Measurements from ENCODE around the gene ANP32B. TPM values are rescaled to one million over a fixed set of nuclear protein-coding genes. Genes with fewer than 3 reads are reported as not detected.

ANP32B gene
- total RNA-seq, 4 donors from 2014 or later, result 8.2 to 24.5 (median 17.8) TPM

DNA sequence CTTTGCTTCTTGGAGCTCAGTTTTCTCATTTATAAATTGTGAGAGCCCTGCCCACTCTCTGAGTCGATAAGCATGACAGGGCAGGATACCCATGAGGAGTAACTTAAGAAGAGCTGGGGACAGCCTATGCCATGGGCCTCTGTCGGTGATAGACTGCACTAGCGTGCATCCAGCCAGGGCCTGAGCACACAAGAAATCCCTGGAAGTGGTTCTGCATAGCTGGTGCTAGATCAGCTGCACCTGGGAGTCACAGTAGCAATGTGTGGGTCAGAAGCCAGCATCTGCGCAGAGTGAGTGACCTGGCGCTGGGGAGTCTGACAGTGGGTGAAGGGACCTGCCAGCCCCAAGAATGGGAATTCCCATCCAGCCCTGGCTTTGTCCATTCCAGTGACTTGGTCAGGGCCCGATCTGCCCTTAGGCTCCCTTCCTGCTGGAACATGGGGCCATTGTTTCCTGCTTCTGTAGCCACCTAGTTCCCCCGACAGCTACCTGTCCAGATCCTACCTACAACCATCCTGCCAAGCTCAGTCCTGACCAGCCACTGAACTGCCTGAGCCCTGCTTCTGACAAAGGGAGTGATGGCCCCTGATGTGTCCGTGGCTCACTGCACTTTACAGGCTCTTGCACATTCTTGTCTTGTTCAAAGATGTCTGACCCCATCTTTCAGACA is 37.5 kb downstream of the ANP32B start:
- no peak for TF ChIP-seq POLR2A (IDR thresholded peaks at IDR 0.05)
- TF ChIP-seq, protein P1, sequence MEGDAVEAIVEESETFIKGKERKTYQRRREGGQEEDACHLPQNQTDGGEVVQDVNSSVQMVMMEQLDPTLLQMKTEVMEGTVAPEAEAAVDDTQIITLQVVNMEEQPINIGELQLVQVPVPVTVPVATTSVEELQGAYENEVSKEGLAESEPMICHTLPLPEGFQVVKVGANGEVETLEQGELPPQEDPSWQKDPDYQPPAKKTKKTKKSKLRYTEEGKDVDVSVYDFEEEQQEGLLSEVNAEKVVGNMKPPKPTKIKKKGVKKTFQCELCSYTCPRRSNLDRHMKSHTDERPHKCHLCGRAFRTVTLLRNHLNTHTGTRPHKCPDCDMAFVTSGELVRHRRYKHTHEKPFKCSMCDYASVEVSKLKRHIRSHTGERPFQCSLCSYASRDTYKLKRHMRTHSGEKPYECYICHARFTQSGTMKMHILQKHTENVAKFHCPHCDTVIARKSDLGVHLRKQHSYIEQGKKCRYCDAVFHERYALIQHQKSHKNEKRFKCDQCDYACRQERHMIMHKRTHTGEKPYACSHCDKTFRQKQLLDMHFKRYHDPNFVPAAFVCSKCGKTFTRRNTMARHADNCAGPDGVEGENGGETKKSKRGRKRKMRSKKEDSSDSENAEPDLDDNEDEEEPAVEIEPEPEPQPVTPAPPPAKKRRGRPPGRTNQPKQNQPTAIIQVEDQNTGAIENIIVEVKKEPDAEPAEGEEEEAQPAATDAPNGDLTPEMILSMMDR (IDR thresholded peaks at IDR 0.05 in 4 of 5, conservative IDR thresholded peaks at IDR 0.05 in 1 of 5), result no peak
- Histone ChIP-seq H3K27ac (peak overlapping the region; percentile 46 to 74 (median 64)), H3K36me3 (peaks cover 0 to 11% of the 10 kb centered on the region in 2 donors), H3K27me3 (no peaks in the 10 kb centered on the region), H3K4me3 (no peak overlapping the region), H3K4me1 (peaks cover 40 to 41% of the 10 kb centered on the region in 2 donors), H3K9me3 (no peaks in the 10 kb centered on the region)
- DNase-seq (no peak), ATAC-seq (peak; percentile 6 to 12)
- intact Hi-C loops (cut with DNase I; ENCODE audit: low total_unique reads), result no loop called here
- in situ Hi-C loops (cut with MboI; ENCODE audit: low sequenced_read_pairs in 4 of 4), result loop anchor here in 1 of 4 donors (25.0 kb wide), 1 partner anchor 333 kb away; the partner anchor contains the start of gene XPA

GRCh38 chr9:98021306-98022040 is 38.3 kb downstream of the ANP32B start:
- intact Hi-C loops (cut with DNase I; ENCODE audit: low total_unique reads), result no loop called here
- peaks cover 40 to 41% of the 10 kb centered on the region in 2 donors for H3K4me1 ChIP-seq
- H3K4me3 ChIP-seq, result no peak overlapping the region
- H3K27me3 ChIP-seq, result no peaks in the 10 kb centered on the region
- DNase-seq (peak; percentile 64 to 77), ATAC-seq (peak; percentile 70 to 77)
- peak overlapping the region; percentile 46 to 74 (median 64) for H3K27ac ChIP-seq
- no peaks in the 10 kb centered on the region for H3K9me3 ChIP-seq
- TF ChIP-seq POLR2A (IDR thresholded peaks at IDR 0.05), result no peak
- TF ChIP-seq, protein P1 (IDR thresholded peaks at IDR 0.05 in 4 of 5, conservative IDR thresholded peaks at IDR 0.05 in 1 of 5), result no peak
- in situ Hi-C loops (cut with MboI; ENCODE audit: low sequenced_read_pairs in 4 of 4), result loop anchor here in 1 of 4 donors (25.0 kb wide), 1 partner anchor 334 kb away; the partner anchor contains the start of gene XPA
- peaks cover 0 to 2% of the 10 kb centered on the region in 2 donors for H3K36me3 ChIP-seq

- Histone ChIP-seq H3K27ac (peak overlapping the region in 3 of 4 donors; percentile 46 to 74 (median 72)), H3K4me3 (no peak overlapping the region), H3K27me3 (no peaks in the 10 kb centered on the region), H3K4me1 (peaks cover 34% of the 10 kb centered on the region in 2 donors), H3K36me3 (no peaks in the 10 kb centered on the region), H3K9me3 (no peaks in the 10 kb centered on the region)
- in situ Hi-C loops (cut with MboI; ENCODE audit: low sequenced_read_pairs in 4 of 4), result loop anchor here in 1 of 4 donors (25.0 kb wide), 1 partner anchor 335 kb away; the partner anchor contains the start of gene XPA
- DNase-seq (no peak), ATAC-seq (no peak)
- TF ChIP-seq, protein P1 (IDR thresholded peaks at IDR 0.05 in 4 of 5, conservative IDR thresholded peaks at IDR 0.05 in 1 of 5), result no peak
- no peak for TF ChIP-seq POLR2A (IDR thresholded peaks at IDR 0.05)
- intact Hi-C loops (cut with DNase I; ENCODE audit: low total_unique reads), result no loop called here
These were observed 39.3 kb downstream of the ANP32B start for GRCh38 chr9:98022447-98022846.

DNA sequence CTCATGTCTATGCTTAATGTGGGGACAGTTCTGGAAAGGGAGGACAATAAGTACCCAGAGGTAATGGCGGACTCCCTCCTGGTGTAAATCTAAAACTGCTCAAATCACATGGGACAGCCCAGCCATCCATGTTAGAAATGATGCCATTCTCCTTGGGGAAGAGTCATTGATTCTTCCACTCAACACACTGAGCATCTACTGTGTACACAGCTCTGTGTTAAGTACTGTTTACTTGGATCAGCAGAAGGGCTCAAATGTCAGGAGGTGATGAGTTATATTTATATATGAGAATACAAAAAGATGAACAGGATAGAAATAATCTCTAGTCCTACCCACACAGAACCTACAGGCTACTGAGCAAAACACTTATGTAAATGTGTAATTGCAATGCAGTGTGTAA is 41.6 kb downstream of the ANP32B start:
- in situ Hi-C loops (cut with MboI; ENCODE audit: low sequenced_read_pairs in 4 of 4) (loop anchor here in 2 of 4 donors (25.0 kb wide), 2 partner anchors 112 to 337 kb away; partner anchors contain the start of genes TRMO (in 1 of the 2) and XPA (in 1 of the 2)), intact Hi-C loops (cut with DNase I; ENCODE audit: low total_unique reads) (no loop called here)
- peaks cover 17 to 18% of the 10 kb centered on the region in 2 donors for H3K4me1 ChIP-seq
- ATAC-seq (no peak), DNase-seq (no peak)
- H3K36me3 ChIP-seq, result no peaks in the 10 kb centered on the region
- no peak overlapping the region for H3K4me3 ChIP-seq
- no peaks in the 10 kb centered on the region for H3K9me3 ChIP-seq
- no peaks in the 10 kb centered on the region for H3K27me3 ChIP-seq
- no peak overlapping the region for H3K27ac ChIP-seq
- no peak for TF ChIP-seq POLR2A (IDR thresholded peaks at IDR 0.05)
- TF ChIP-seq, protein P1 (IDR thresholded peaks at IDR 0.05 in 4 of 5, conservative IDR thresholded peaks at IDR 0.05 in 1 of 5), result no peak

All from gastrocnemius medialis (tissue), 4 donors.